HepG2 (cell line): ENCODE measurements around the gene ZNF772. TPM values are rescaled to one million over a fixed set of nuclear protein-coding genes. Genes with fewer than 3 reads are reported as not detected.

ENCODE experiments used
- BCLAF1 ChIP-seq: fragments of 450-650 bp; IDR thresholded peaks from 2 replicates; pipeline ENCODE4 v1.6.1; 2017; ENCODE audit warnings: mild to moderate bottlenecking
- CAMTA2 ChIP-seq: sonication (generic); formaldehyde crosslinking; IDR thresholded peaks from 2 replicates; pipeline ENCODE4 v1.4.0; 2020; ENCODE audit warnings: mild to moderate bottlenecking, missing genetic modification reagents, borderline replicate concordance
- HOXA3 ChIP-seq: sonication (generic); formaldehyde crosslinking; IDR thresholded peaks from 2 replicates; pipeline ENCODE4 v1.5.0; 2020; ENCODE audit warnings: missing genetic modification reagents
- IRX3 ChIP-seq: sonication (generic); formaldehyde crosslinking; IDR thresholded peaks from 2 replicates; pipeline ENCODE4 v1.8.1; 2023; ENCODE audit warnings: mild to moderate bottlenecking, low read depth, missing genetic modification reagents, borderline replicate concordance
- MTERF4 ChIP-seq: sonication (generic); formaldehyde crosslinking; IDR thresholded peaks from 2 replicates; pipeline ENCODE4 v1.8.0; 2023; ENCODE audit warnings: mild to moderate bottlenecking, missing genetic modification reagents
- NCOR1 ChIP-seq: fragments of 200-600 bp; sonication (generic); IDR thresholded peaks from 2 replicates; pipeline ENCODE4 v1.7.0; 2017; ENCODE audit warnings: antibody characterized with exemption, low read length, borderline replicate concordance
- PRDM4 ChIP-seq: sonication (generic); formaldehyde crosslinking; IDR thresholded peaks from 2 replicates; pipeline ENCODE4 v1.9.0; 2021; ENCODE audit warnings: missing genetic modification reagents, borderline replicate concordance
- TBP ChIP-seq: sonication (generic); formaldehyde crosslinking; IDR thresholded peaks from 2 replicates; pipeline ENCODE4 v1.5.0; 2020; ENCODE audit warnings: missing genetic modification reagents
- TSC22D2 ChIP-seq: sonication (generic); formaldehyde crosslinking; IDR thresholded peaks from 2 replicates; pipeline ENCODE4 v1.5.1; 2020; ENCODE audit warnings: missing genetic modification reagents, mild to moderate bottlenecking, borderline replicate concordance
- ZFP1 ChIP-seq: IDR thresholded peaks from 2 replicates; pipeline ENCODE4 v1.6.1; 2016
- ZIK1 ChIP-seq: sonication (generic); formaldehyde crosslinking; IDR thresholded peaks from 2 replicates; pipeline ENCODE4 v1.5.0; 2020; ENCODE audit warnings: mild to moderate bottlenecking, low read depth, missing genetic modification reagents, borderline replicate concordance
- ZNF749 ChIP-seq: sonication (generic); formaldehyde crosslinking; IDR thresholded peaks from 2 replicates; pipeline ENCODE4 v1.8.0; 2022; ENCODE audit warnings: mild to moderate bottlenecking, missing genetic modification reagents, moderate library complexity, borderline replicate concordance
- ZNF770 ChIP-seq: sonication (generic); formaldehyde crosslinking; IDR thresholded peaks from 2 replicates; pipeline ENCODE4 v1.5.0; 2020; ENCODE audit warnings: mild to moderate bottlenecking, missing genetic modification reagents
- ZNF816 ChIP-seq: sonication (generic); formaldehyde crosslinking; IDR thresholded peaks from 2 replicates; pipeline ENCODE4 v1.8.0; 2022; ENCODE audit warnings: missing genetic modification reagents, mild to moderate bottlenecking, borderline replicate concordance
- ZSCAN29 ChIP-seq: sonication (generic); formaldehyde crosslinking; conservative IDR thresholded peaks from 2 replicates; pipeline ENCODE4 v1.4.0; 2020; ENCODE audit warnings: mild to moderate bottlenecking, missing genetic modification reagents
- ZSCAN9 ChIP-seq: IDR thresholded peaks from 2 replicates; pipeline ENCODE4 v1.6.1; 2016; ENCODE audit warnings: borderline replicate concordance
- polyA plus RNA-seq, 8 experiments: library from polyadenylated mRNA; depleted of rRNA in 3 of 8; stranded (reverse) in 7 of 8; unstranded in 1 of 8; fragments of >200 nt; fragmentation: Illumina TruSeq in 4 of 8; extraction: Trizol in 4 of 8; gene quantifications; 2 replicates each; pipeline versions ENCODE4 v1.2.1 to v1.2.3, GENCODE V29; 2011 to 2016; ENCODE audit warnings: low read depth in 4 of 8, missing spikeins in 1 of 8, mixed read lengths in 1 of 8; ENCODE audit not compliant: insufficient read depth in 1 of 8
- total RNA-seq, 5 experiments: library from RNA; depleted of rRNA; stranded (reverse); fragments of >200 nt; fragmentation: Illumina TruSeq; extraction: Trizol; gene quantifications; 2 replicates each; pipeline ENCODE4 v1.2.3, GENCODE V29; 2016; ENCODE audit warnings: low read depth in 1 of 5

The ZNF772 gene
- total and polyA plus RNA-seq, 2 of the 13 experiments (the other 11 are each of a cell fraction or from before 2014, with no cell fraction given) = 3.1 to 17.2 TPM

GRCh38 chr19:57434386-57435061 lies 42.8 kb downstream of the ZNF772 start (continued):
- TF ChIP-seq NCOR1 (no peak), ZSCAN9 (CRISPR knock-in tag) (no peak), ZFP1 (CRISPR knock-in tag) (no peak), ZNF816 (CRISPR knock-in tag) (no peak), ZNF770 (0 out of 2 replicates have a peak, but pooled peaks have one; percentile 2), ZNF749 (CRISPR knock-in tag) (no peak), TBP (CRISPR knock-in tag) (0 out of 2 replicates have a peak, but pooled peaks have one; percentile 57), PRDM4 (CRISPR knock-in tag) (no peak), IRX3 (CRISPR knock-in tag) (no peak), CAMTA2 (CRISPR knock-in tag) (no peak), HOXA3 (no peak), TSC22D2 (CRISPR knock-in tag) (0 out of 2 replicates have a peak, but pooled peaks have one; percentile 3), MTERF4 (CRISPR knock-in tag) (no peak), ZIK1 (0 out of 2 replicates have a peak, but pooled peaks have one; percentile 7), BCLAF1 (no peak), ZSCAN29 (CRISPR knock-in tag) (0 out of 2 replicates have a peak, but pooled peaks have one; percentile 47)
